ENCODE data around the gene ZXDC.

DNA sequence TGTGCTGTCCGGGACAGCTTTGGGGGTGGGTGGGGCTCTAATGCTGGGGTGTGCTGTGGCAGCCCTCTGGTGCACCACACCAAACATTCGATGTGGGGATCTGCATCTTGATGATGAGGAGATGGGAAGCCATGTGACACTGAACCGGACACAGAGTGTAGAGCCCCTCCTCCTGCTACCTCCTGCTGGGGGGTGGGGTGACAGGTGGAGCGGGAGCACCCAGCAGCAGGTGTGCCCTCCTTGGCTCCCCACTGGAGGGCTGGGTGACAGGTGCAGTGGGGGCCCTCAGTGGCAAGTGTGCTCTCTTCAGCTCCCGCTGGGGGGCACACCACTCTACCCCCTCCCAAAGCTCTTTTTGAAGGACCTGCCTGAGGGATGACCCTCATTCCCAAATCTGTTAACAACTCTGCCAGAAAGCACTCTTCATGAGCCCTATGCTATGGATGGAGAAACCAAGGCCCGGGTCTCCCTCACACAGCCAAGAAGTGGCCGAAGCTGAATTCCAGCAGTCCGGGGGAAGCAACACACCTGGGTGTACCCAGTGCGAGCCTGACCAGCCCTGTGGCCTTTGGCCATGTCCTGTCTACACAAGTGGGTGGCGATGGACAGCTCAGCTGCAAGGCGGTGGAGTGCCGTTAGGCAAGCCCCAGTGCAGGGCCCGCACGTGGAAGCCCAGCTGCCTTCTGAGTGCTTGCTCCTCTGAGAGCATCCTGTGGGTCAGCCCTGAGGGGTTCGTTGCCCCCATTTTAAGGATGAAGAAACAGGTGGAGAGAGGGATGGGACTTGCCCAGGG, 42.5 kb upstream of the ZXDC start:
- TF ChIP-seq CTCF (IDR thresholded peaks at IDR 0.05; ENCODE audit: poor library complexity), result no peak
- TF ChIP-seq EZH2 (IDR thresholded peaks at IDR 0.05; ENCODE audit: borderline replicate concordance), result no peak
